ENCODE results near the gene IQSEC2. TPM values are rescaled to one million over a fixed set of nuclear protein-coding genes. Genes with fewer than 3 reads are reported as not detected.

IQSEC2 gene
- total RNA-seq, 2 donors from 2014 or later, result 19.8 to 38.7 TPM

DNA sequence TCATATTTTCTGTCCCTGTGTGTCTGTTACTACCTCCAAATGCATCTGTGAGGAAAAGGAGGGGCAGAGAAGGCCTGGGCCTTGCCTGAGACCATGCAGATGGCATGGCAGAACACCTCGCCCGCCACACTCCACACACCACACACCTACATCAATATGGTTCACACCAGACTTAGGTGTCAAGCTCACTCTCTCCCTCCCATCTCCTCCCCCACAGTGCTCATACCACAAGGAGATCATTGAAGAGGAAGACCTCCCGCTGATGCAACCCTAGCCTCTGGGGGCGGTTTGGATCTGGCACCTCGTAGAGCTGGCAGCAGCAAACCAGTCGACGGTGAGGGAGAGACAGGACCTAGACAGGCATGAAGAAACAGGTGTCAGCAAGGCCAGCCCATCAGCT is 39.8 kb downstream of the IQSEC2 start:
- Histone ChIP-seq H3K36me3 (no peaks in the 10 kb centered on the region), H3K27ac (no peak overlapping the region), H3K9me3 (no peaks in the 10 kb centered on the region), H3K4me1 (replicated peaks) (no peaks in the 10 kb centered on the region), H3K27me3 (replicated peaks; ENCODE audit: insufficient read depth) (no peaks in the 10 kb centered on the region), H3K4me3 (no peak overlapping the region)
- intact Hi-C loops (cut with DNase I), result no loop called here
- DNase-seq (ENCODE audit: low spot score), result no peak
- 90% methylated on average over 7 of the region's 7 CpGs for WGBS
- no peak for TF ChIP-seq CTCF (IDR thresholded peaks at IDR 0.05)
- TF ChIP-seq POLR2AphosphoS5 (IDR thresholded peaks at IDR 0.05), result no peak

- WGBS, result 79% methylated on average over 6 of the region's 6 CpGs
- DNase-seq (ENCODE audit: low spot score), result no peak
- Histone ChIP-seq H3K27ac (no peak overlapping the region), H3K27me3 (replicated peaks; ENCODE audit: insufficient read depth) (no peaks in the 10 kb centered on the region), H3K4me1 (replicated peaks) (no peaks in the 10 kb centered on the region), H3K4me3 (no peak overlapping the region), H3K9me3 (no peaks in the 10 kb centered on the region), H3K36me3 (no peaks in the 10 kb centered on the region)
- intact Hi-C loops (cut with DNase I), result no loop called here
- TF ChIP-seq CTCF (IDR thresholded peaks at IDR 0.05), result no peak
- no peak for TF ChIP-seq POLR2AphosphoS5 (IDR thresholded peaks at IDR 0.05)
- no peak for TF ChIP-seq POLR2A (IDR thresholded peaks at IDR 0.05)
Measured at GRCh38 chrX:53239474-53239873, 41.9 kb downstream of the IQSEC2 start.

DNA sequence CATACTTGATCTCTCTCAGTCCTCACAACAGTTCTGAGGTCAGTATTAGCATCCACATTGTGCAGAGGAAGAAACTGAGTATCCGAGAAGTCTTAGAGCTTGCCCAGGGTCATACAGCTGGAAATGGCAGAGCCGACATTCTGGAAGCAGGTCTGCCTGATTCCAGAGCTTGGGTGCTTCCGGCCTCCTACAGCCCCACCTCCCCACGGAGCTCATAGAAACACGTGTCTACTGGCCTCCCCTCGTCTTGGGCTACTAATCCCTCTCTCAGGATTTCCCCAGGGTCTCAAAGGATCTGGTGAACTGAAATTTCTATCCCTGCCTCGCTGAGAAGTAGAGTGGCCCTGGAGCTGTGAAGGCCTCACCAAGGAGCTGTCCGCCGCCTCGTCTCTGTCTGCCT is 44.3 kb downstream of the IQSEC2 start:
- H3K9me3 ChIP-seq, result no peaks in the 10 kb centered on the region
- TF ChIP-seq CTCF (IDR thresholded peaks at IDR 0.05) (no peak), POLR2A (IDR thresholded peaks at IDR 0.05) (no peak), POLR2AphosphoS5 (IDR thresholded peaks at IDR 0.05) (no peak)
- intact Hi-C loops (cut with DNase I), result no loop called here
- no peaks in the 10 kb centered on the region for H3K4me1 ChIP-seq (replicated peaks)
- no peaks in the 10 kb centered on the region for H3K27me3 ChIP-seq (replicated peaks; ENCODE audit: insufficient read depth)
- no peak overlapping the region for H3K27ac ChIP-seq
- no peak for DNase-seq (ENCODE audit: low spot score)
- WGBS, result 80% methylated on average over 10 of the region's 10 CpGs
- no peaks in the 10 kb centered on the region for H3K36me3 ChIP-seq
- H3K4me3 ChIP-seq, result no peak overlapping the region

- 91% methylated on average over 11 of the region's 20 CpGs for WGBS
- Histone ChIP-seq H3K36me3 (no peaks in the 10 kb centered on the region), H3K4me3 (no peak overlapping the region), H3K27me3 (replicated peaks; ENCODE audit: insufficient read depth) (no peaks in the 10 kb centered on the region), H3K9me3 (no peaks in the 10 kb centered on the region), H3K4me1 (replicated peaks) (no peaks in the 10 kb centered on the region), H3K27ac (no peak overlapping the region)
- no peak for DNase-seq (ENCODE audit: low spot score)
- TF ChIP-seq CTCF (IDR thresholded peaks at IDR 0.05) (no peak), POLR2A (IDR thresholded peaks at IDR 0.05) (no peak)
- intact Hi-C loops (cut with DNase I), result no loop called here
Measured at GRCh38 chrX:53236025-53236679, 45.2 kb downstream of the IQSEC2 start.

DNA sequence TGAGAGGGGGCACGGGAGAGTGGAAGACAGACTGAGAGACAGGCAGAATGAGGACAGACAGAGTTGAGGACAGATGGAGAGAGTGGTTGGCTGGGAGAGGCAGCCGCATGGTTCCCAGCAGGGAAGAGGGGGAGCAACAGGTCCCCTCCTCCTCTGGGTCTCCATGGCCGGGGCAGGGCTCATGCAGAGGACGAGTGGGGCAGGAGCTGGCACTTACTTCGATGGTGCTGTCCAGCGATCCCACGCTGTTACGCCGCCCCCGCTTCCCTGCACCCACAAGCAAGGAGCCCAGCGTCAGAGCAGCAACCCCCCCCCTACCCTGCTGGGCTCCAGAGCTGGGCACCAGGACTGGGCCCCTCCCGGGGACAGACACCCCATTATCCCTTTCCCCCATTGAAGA is 45.8 kb downstream of the IQSEC2 start:
- Histone ChIP-seq H3K4me1 (replicated peaks) (no peaks in the 10 kb centered on the region), H3K27me3 (replicated peaks; ENCODE audit: insufficient read depth) (no peaks in the 10 kb centered on the region), H3K4me3 (no peak overlapping the region), H3K9me3 (no peaks in the 10 kb centered on the region), H3K36me3 (no peaks in the 10 kb centered on the region), H3K27ac (no peak overlapping the region)
- no peak for DNase-seq (ENCODE audit: low spot score)
- whole genome bisulfite sequencing, result 88% methylated on average over 4 of the region's 12 CpGs
- TF ChIP-seq POLR2A (IDR thresholded peaks at IDR 0.05) (no peak), POLR2AphosphoS5 (IDR thresholded peaks at IDR 0.05) (no peak), CTCF (IDR thresholded peaks at IDR 0.05) (no peak)
- intact Hi-C loops (cut with DNase I), result no loop called here
